ENCODE measurements around the gene BCAS4.
"Not testable (repeated sequence)": the region's sequence is repeated elsewhere in the genome, so short reads cannot be mapped to it uniquely, and the experiment has no call there.

GRCh38 chr20:50768991-50769390 is 25.9 kb upstream of the BCAS4 start:
- not testable (repeated sequence) for TF ChIP-seq POLR2A, CTCF (IDR thresholded peaks at IDR 0.05)
